Activated naive CD8-positive, alpha-beta T cell treated with anti-CD3 and anti-CD28 coated beads, Interleukin-2, amount 50 U/mL, for 16 hours (primary cell): ENCODE measurements around the gene ZSCAN12.
"Not testable (repeated sequence)": the region's sequence is repeated elsewhere in the genome, so short reads cannot be mapped to it uniquely, and the experiment has no call there.

Experiments used
- DNase-seq: peaks from one replicate; pipeline ENCODE4 v3.0.0-alpha.2; 2020; ENCODE audit warnings: low read depth, low spot score

Gene ZSCAN12

DNA sequence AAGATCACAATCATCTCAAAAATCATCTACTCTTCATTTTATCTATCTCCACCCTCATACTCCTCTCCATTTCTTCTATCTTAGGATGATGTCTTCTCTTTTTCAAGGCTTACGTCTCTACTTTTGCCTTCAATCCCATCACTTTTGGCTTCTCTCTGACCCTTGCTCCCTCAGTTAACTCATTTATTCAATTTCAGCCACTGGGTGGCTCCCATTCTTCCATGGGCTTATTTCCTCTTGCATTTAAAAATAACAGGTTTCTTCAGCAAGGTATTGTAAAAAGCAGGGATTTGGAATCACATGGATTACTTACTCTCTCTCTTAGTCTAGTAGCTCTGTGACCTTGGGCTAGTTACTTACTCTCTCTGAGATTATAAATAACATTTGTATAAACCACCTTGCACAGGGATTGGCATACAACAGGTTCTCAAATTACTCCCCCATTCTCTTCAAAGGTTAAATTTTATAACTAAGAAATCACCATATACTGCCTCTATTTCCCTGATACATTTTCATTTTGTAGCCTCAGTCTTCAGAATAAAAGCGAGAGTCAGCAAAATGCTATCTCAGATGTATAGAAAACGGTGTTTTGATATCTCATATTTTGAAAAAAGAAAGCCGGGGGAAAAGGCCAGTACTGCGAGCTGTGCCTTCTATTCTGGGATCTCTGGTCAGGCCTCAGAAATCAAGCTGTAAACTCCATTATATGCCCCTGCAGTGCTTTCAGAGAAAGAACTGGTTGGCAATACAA, 5.5 kb downstream of the ZSCAN12 start:
- no peak for DNase-seq

DNA sequence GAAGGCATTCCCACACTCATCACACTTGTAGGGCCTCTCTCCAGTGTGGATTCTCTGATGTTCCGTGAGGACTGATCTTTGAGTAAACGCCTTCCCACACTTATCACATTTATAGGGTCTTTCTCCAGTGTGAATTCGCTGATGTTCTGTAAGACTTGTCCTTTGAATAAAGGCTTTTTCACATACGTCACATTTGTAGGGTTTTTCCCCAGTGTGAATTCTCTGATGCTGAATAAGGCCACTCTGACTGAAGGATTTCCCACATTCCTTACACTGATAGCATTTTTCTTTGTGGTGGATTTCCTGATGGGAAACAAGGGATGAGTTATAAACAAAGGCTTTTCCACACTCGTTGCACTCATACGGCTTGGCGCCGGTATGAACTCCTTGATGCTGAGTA, 8.9 kb downstream of the ZSCAN12 start:
- DNase-seq: no peak

DNA sequence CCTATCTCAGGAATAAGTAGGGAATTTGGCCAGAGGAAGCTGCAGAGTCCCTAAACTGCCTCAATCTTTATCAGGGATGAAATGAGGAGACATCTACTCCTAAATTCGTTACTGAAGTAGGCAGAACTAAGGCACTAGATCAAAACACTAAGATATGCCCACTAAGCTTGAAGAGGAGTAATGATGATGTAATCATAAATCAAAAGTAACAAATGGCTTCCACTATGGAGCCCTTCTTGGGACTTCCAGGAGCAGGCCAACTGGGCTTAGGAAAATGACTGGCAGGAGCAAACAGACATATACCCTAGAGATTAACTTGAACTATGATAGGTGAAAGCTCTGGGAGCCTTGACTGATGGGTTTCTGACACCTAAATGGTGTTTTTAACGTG, 15.4 kb downstream of the ZSCAN12 start:
- no peak for DNase-seq

DNA sequence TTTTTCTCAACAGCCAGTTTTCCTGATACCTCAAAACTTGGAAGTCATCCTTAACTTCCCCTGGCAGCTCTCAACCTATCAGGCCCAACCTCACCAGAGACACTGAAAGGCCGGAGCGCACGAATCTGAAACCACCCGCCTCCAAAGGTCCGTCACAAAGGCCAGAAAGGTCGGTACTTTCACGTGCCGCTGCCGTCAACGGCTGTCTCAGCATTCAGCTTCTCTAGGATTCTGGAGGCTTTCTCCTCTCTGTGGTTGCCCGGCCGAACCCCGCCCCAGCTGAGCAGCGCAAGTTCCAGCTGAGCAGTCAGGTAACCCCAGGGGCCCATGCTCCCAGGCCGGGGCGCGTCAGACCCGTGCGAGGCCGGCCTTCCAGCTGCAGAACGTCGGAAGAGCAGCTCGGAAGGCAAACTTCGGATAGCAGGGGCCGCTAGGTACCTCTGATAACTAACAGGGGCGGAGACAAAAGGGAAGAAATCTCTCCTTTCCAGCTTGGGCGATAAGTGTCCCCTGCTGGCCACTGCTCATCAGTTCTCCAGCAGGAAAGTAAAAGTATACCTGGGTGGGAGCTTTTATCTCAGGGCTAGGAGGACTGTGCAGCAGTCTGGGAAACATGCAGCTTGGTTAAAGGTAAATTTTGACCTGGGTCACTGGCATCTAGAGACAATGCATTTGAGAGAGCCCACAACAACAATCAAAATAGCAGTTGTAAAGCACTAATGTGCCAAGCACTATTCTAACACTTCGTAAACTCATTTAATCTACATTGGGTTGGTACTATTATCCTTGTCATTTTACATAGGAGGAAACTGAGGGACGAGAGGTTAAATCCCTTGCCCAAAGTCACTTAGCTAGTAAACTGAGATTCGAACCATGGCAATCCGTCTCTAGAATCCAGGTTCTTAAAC, 16.1 kb downstream of the ZSCAN12 start:
- DNase-seq: peak; percentile 1

DNA sequence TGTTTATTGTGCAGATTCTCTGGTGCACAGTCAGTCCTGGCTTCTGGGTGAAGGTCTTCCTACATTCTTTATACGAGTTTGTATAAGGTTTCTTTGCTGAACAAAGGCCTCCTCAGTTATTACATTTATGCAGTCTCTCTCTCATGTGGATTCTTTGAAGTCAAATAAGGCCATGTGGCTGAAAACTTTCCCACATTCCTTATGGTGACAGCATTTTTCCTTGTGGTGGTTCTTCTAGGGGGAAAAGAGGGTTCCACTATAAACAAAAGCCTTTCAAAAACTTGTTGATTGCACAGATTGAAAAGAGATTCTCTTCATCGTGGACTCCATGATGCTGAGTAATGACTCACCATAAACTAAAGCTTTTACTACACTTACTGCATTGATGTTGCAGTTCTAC, 19.2 kb downstream of the ZSCAN12 start:
- no peak for DNase-seq

DNA sequence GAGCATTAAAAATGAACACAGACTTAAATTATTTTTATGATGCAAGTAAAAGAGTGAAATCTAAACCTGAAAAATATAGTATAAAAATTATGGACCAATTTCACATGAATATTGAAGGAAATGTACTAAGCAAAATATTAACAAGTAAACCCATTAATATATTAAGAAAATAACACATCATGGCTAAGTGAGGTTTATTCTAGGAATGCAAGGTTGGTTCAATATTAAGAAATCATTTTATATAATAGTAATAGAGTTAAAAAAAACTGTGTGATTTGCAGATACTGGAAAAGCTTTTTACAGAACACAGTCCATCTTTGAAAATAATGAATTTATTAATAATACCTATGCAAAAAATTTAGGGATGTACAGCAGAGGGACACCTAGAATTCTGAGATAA, 20.9 kb downstream of the ZSCAN12 start:
- DNase-seq: no peak

DNA sequence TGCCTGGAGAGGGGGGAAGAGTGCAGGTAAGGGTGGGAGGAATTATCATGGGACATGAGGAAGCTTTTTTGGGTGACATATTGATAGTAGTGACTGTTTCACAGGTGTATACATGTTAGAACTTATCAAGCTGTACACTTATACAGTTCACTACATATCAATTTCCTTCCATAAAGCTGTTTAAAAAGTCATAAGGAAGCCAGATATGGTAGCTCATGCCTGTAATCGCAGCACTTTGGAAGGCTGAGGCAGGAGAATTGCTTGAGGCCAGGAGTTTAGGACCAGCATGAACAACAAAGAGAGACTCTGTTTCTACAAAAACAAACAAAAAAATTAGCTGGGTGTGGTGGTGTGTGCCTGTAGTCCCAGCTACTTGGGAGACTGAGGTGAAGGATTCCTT, 21.7 kb downstream of the ZSCAN12 start:
- DNase-seq: no peak

DNA sequence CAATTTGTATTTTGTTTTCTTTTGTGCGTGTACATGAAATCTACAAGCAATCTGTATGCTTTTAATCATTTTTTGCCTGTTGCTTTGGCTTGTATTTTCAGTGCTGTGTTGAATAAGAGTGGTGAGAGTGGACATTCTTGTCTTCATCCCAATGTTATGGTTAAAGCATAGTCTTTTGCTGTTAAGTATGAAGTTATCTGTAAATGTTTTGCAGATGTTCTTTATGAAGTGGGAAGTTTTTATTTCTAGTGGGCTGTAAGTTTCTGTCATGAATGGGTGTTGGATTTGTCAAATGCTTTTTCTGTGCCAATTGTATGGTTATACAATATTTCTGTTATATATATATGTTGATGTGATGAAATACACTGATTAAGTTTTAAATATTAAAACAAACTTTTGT, 25.6 kb downstream of the ZSCAN12 start:
- DNase-seq: no peak

DNA sequence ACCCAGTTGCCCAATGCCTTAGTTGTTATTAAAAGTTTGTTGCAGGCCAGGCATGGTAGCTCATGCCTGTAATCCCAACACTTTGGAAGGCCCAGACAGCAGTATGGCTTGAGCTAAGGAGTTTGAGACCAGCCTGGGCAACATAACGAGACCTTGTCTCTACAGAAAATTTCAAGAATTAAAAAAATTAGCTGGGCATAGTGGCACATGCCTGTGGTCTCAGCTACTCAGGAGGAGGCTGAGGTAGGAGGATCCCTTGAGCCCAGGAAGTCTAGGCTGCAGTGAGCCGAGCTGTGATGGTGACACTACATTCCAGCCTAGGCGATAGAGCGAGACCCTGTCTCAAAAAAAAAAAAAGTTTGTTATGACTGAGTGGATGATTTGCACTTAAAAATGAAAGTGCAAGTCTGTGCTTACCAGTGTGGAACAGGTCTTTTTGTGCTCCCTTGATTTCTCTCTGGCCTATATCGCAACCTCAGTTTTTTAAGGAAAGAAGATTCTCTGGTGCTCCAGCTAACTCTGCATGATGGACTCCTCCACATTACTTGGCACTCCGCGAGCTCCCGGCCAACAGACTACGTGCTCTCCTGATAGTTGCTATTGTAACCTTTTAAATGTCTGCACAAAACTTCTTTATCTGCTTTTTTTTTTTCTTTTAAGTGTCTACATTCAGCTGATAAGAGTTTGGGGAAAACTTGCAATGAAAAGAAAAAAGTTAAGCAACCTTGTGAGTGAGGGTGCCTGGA, 27.7 kb downstream of the ZSCAN12 start:
- DNase-seq: no peak

DNA sequence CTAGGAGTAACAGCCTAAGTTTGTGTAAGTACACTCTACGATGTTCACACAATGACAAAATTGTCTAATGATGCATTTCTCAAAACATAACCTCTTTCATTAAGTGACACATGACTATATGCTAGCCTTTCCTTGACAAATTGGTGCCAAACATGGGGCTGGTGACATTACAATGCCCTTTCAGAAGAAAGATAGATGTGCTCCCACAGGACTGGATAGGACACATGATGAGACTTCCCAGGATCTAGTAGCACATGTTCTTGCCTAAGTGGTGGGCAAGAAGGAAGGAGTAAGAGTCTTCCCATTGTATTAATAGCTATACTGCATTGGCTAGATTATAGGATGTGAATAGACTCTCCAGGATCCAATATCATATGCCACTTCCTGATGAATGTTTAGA, 28.3 kb downstream of the ZSCAN12 start:
- no peak for DNase-seq

DNA sequence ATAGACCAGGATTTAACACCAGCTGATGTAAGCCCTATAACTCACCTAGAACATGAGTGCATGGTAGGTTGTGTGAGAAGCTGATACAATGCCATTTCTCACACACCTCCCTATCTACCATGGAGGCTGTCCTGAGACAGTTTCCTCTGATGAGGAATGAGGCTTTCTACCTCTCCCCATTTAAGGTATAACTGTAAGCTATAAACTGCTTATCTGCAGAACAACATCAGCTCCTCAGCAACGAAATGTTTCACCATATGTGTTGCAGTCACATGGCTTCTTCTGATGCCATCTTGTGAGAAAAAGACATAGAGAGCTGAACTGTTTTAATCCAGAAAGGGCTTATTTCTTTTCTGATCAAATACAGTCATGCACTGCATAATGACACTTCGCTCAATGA, 29.1 kb downstream of the ZSCAN12 start:
- no peak for DNase-seq

DNA sequence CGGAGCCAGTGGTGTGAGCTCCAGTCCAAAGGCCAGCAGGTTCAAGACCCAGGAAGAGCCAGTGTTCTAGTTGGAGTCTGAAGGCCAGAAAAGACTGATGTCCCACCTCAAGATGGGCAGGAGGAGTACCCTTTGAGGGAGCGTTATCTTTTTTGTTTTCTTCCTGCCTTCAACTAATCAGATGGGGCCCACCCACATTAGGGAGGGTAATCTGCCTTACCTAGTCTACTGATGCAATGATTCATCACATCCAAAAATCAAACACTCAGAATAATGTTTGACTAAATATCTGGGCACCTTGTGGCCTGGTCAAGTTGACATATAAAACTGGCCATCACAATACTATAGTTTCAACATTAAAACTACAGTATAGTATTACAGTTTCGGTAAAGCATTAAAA, 30.1 kb downstream of the ZSCAN12 start:
- no peak for DNase-seq

DNA sequence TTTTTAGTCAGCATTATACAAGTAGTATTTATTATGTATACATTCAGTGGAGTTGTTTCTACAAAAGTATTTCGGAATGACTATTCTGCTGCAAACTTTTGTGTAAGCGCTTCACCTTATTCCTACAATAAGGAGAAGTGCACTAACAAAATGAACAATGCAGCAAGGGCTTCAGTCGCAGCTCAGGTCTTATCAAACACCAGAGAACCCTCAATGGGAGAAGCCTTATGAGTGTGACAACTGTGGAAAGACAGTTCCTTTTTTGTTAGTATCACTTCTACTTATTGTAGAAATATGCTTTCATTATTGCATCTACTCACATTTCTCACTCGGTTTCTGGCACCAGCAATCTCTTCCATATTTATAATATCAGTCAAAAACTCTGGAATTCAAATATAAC, 31.0 kb downstream of the ZSCAN12 start:
- DNase-seq: no peak

DNA sequence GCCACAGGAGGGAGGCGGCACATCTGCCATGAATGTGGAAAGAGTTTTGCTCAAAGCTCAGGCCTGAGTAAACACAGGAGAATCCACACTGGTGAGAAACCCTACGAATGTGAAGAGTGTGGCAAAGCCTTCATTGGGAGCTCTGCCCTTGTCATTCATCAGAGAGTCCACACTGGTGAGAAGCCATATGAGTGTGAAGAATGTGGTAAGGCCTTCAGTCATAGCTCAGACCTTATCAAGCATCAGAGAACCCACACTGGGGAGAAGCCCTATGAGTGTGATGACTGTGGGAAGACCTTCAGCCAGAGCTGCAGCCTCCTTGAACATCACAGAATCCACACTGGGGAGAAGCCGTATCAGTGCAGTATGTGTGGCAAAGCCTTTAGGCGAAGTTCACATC, 34.0 kb downstream of the ZSCAN12 start:
- not testable (repeated sequence) for DNase-seq

DNA sequence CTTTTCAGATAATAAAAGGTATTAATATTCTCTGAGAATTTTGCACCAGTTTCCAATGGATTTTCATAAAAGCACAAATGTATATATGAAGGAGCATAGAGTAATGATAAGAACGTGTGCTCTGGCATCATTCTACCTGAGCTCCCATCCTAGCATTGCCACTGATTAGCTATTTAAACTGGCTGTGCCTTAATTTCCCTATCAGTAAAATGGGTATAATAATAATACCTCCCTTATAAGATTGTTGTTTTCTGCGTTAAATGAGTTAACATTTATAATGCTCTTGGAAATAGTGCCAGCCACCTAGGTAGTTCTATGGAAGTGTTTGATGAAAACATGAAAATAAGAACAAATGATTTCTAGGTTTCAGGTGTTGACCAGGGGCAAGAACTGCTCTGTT, 38.6 kb downstream of the ZSCAN12 start:
- no peak for DNase-seq

DNA sequence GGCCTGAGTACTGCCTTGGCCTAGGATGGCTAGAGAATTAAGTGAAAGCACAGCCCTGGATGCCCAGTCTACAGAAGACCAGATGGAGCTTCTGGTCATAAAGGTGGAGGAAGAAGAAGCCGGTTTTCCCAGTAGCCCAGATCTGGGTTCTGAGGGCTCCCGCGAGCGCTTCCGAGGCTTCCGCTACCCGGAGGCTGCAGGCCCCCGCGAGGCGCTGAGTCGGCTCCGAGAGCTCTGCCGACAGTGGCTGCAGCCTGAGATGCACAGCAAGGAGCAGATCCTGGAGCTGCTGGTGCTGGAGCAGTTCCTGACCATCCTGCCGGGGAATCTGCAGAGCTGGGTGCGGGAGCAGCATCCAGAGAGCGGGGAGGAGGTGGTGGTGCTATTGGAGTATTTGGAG, 40.0 kb downstream of the ZSCAN12 start:
- not testable (repeated sequence) for DNase-seq

DNA sequence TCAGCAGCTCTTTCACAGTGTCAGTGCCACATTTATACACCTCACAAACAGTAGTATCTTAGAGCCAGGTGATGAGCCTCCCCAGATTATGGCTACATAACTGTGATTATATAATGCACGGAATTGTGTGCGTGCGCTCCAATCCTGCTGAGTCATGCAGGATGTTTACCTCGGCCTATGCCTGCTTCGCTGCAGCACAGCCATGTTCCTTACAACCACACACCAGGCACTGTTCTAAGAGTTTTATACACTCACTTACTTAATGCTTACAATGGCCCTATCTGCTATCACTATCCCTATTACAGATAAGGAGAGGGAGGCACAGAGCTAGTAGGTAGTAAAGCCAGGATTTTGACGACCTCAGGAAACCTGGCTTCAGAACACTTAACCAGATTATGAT, 42.5 kb downstream of the ZSCAN12 start:
- no peak for DNase-seq

DNA sequence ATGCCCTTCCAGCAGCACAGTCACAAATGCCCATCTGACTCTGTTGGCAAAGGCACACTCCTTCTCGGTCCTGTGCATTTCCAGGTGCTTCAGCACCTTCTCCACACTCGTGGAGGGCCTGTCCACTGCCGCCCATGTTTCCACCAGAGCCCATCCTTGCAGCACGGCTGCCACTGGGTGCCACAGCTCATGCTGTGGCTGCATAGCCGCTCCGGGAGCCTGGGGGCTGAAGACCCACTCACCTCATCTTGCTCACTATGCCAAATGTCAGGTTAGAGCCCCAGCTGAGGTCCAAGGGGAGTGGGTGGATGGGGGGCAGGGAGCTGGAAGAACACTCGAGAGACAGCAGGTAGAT, 42.9 kb downstream of the ZSCAN12 start:
- DNase-seq: no peak

DNA sequence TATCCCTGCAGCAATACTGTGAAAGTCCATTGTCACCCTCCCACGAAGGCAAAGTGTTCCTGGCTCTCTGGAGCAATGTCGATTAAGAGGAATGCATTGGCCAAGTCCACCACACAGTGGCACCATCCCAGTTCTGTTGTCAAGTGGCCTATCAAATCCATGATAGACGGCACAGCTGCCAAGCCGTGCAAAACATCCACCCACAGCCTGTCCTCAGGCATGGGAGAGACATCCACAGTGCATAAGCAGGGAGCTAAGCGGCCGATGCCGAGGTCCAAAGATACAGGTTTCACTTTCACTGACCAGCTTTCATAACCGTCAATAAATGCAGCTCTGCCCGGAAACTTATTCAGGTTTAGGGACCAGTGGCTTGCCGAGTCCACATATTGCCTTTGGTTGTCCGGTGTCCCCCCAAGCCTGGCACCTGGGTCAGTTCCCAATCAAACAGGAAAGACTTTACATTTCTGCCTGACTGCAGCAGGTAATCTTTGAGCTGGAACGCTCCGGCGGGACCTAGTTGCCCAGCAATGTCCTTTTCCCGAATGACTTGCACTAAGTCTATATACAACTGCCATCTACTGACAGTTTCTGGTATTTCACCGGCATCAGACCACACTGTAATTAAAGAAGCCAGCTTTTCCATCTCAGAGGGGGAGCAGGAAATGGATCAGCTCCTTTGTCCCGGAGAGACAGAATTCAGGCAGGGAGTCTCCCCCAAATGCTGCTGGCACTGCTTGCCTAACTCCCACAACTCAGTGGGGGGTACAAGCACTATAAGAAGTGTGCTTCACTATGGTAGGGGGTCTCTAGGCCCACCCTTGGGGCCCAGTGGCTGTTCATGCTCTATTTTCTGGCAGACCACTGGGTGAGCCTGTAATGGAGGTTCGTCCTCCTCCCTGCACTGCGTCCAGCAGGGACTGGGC, 43.5 kb downstream of the ZSCAN12 start:
- peak; percentile 40 for DNase-seq

DNA sequence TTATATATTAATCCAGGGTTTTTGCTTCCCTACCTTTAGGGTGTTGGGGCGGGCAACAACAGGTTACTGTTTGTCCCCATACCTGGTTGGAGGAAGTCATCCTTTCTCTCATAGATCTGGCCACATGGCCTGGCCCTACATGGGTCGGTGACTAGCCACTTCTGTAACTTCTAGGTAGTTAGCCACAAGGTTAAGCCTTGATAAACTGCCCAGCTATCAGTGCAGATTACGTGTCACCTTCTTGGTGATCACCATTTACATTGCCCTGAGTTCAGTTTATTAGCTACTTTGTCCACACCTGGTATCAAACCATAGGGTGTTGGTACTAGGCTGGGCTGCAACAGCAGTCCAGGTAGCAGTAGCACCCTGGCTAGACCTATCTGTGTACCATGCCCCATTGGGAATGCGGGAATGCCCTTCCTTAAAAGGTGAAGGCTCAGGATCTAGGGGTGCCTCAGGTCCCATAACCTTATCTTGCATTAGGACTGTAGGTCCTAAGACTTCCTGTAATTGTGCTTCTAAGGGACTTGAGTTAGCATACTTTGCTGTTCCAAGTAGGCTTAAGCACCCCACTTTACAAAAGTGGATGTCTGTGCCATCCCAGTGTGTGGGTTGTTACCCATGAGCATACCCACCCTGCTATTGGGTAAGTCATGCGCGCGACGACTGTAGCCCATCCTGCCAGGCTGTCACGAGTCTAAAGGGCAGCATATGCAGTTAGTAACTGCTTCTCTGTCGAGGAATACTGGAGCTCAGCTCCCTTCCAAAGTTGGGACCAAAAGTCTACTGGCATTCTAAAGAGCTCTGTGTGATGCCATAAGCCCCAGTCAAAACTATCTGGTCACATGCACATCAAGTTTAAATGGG, 44.6 kb downstream of the ZSCAN12 start:
- DNase-seq: no peak
